Measurements from ENCODE around the gene RSF1.

- TF ChIP-seq CTCF (optimal IDR thresholded peaks at IDR 0.05 in 1 of 3, IDR thresholded peaks at IDR 0.05 in 1 of 3, conservative IDR thresholded peaks at IDR 0.05 in 1 of 3; ENCODE audit: extremely low read depth in 1 of 3, insufficient read depth in 2 of 3, low read length in 3 of 3) (no peak), EZH2 (IDR thresholded peaks at IDR 0.05; ENCODE audit: low read length) (no peak)
Measured at GRCh38 chr11:77729063-77729462, 91.5 kb downstream of the RSF1 start.
